KOPT-K1 (cell line): ENCODE data around the gene TNFRSF14.
"Not testable (repeated sequence)": the region's sequence is repeated elsewhere in the genome, so short reads cannot be mapped to it uniquely, and the experiment has no call there.

Experiments
- H3K27ac ChIP-seq: fragments of 200-600 bp; sonication (generic); 2 replicates; pipeline ENCODE4 v1.5.1; 2016; ENCODE audit warnings: antibody characterized with exemption, mild to moderate bottlenecking, low read depth, low read length; ENCODE audit not compliant: poor library complexity, severe bottlenecking
- H3K36me3 ChIP-seq: fragments of 200-600 bp; sonication (generic); 2 replicates; pipeline ENCODE4 v1.5.1; 2017; ENCODE audit warnings: antibody characterized with exemption, mild to moderate bottlenecking, low read length, moderate library complexity; ENCODE audit not compliant: insufficient read depth
- H3K9me3 ChIP-seq: fragments of 200-600 bp; sonication (generic); 2 replicates; pipeline ENCODE4 v1.5.1; 2017; ENCODE audit warnings: antibody characterized with exemption, low read length, mild to moderate bottlenecking; ENCODE audit not compliant: insufficient read depth, poor library complexity, severe bottlenecking

Gene TNFRSF14

GRCh38 chr1:2540816-2541492, 15.2 kb upstream of the TNFRSF14 start:
- H3K9me3 ChIP-seq, result no peaks in the 10 kb centered on the region
- H3K27ac ChIP-seq, result peak overlapping the region; percentile 67
- H3K36me3 ChIP-seq, result no peaks in the 10 kb centered on the region

GRCh38 chr1:2541619-2542245, 14.4 kb upstream of the TNFRSF14 start:
- Histone ChIP-seq H3K9me3 (no peaks in the 10 kb centered on the region), H3K36me3 (no peaks in the 10 kb centered on the region), H3K27ac (peak overlapping the region; percentile 67)

GRCh38 chr1:2542246-2542915, 13.8 kb upstream of the TNFRSF14 start:
- H3K36me3 ChIP-seq, result no peaks in the 10 kb centered on the region
- H3K9me3 ChIP-seq, result no peaks in the 10 kb centered on the region
- H3K27ac ChIP-seq, result peak overlapping the region; percentile 67

GRCh38 chr1:2543543-2544092, 12.6 kb upstream of the TNFRSF14 start:
- no peaks in the 10 kb centered on the region for H3K36me3 ChIP-seq
- no peaks in the 10 kb centered on the region for H3K9me3 ChIP-seq
- H3K27ac ChIP-seq, result peak overlapping the region; percentile 67

- Histone ChIP-seq H3K9me3 (no peaks in the 10 kb centered on the region), H3K27ac (peak overlapping the region; percentile 67), H3K36me3 (no peaks in the 10 kb centered on the region)
These were observed 11.9 kb upstream of the TNFRSF14 start for GRCh38 chr1:2544093-2544874.

- peak overlapping the region; percentile 67 for H3K27ac ChIP-seq
These were observed 11.1 kb upstream of the TNFRSF14 start for GRCh38 chr1:2544875-2545640.

GRCh38 chr1:2545754-2546514, 10.2 kb upstream of the TNFRSF14 start:
- peak overlapping the region; percentile 97 for H3K27ac ChIP-seq
- no peaks in the 10 kb centered on the region for H3K36me3 ChIP-seq
- H3K9me3 ChIP-seq, result no peaks in the 10 kb centered on the region

More at GRCh38 chr1:2544875-2545640, 11.1 kb upstream of the TNFRSF14 start:
- Histone ChIP-seq H3K9me3 (no peaks in the 10 kb centered on the region), H3K36me3 (no peaks in the 10 kb centered on the region)

GRCh38 chr1:2546515-2547209, 9.5 kb upstream of the TNFRSF14 start:
- no peaks in the 10 kb centered on the region for H3K9me3 ChIP-seq
- peak overlapping the region; percentile 97 for H3K27ac ChIP-seq
- no peaks in the 10 kb centered on the region for H3K36me3 ChIP-seq

- H3K27ac ChIP-seq, result peak overlapping the region; percentile 97
- no peaks in the 10 kb centered on the region for H3K9me3 ChIP-seq
- no peaks in the 10 kb centered on the region for H3K36me3 ChIP-seq
These were observed 8.7 kb upstream of the TNFRSF14 start for GRCh38 chr1:2547210-2548067.

- peak overlapping the region; percentile 97 for H3K27ac ChIP-seq
- H3K9me3 ChIP-seq, result no peaks in the 10 kb centered on the region
- no peaks in the 10 kb centered on the region for H3K36me3 ChIP-seq
These were observed 8.0 kb upstream of the TNFRSF14 start for GRCh38 chr1:2548068-2548589.

GRCh38 chr1:2549367-2550029, 6.7 kb upstream of the TNFRSF14 start:
- not testable (repeated sequence) for H3K36me3 ChIP-seq, H3K9me3 ChIP-seq
- peak overlapping the region; percentile 97 for H3K27ac ChIP-seq

- H3K27ac ChIP-seq, H3K36me3 ChIP-seq: not testable (repeated sequence)
These were observed 5.8 kb upstream of the TNFRSF14 start for GRCh38 chr1:2550309-2550861.

More at GRCh38 chr1:2550309-2550861, 5.8 kb upstream of the TNFRSF14 start:
- not testable (repeated sequence) for H3K9me3 ChIP-seq
